WERI-Rb-1 (cell line): ENCODE data around the gene UNC93A.
A peak's percentile ranks its signal among the peaks of the same experiment; 100 is the strongest.
"Not testable (repeated sequence)": the region's sequence is repeated elsewhere in the genome, so short reads cannot be mapped to it uniquely, and the experiment has no call there.

Experiments used
- DNase-seq: peaks from one replicate; pipeline ENCODE4 v3.0.0-alpha.2; 2020
- H3K27ac ChIP-seq: fragments of 250-450 bp; sonication (Bioruptor Pico); 2 replicates; pipeline ENCODE4 v1.5.1; 2020; ENCODE audit warnings: mild to moderate bottlenecking, moderate library complexity
- H3K27me3 ChIP-seq: fragments of 250-450 bp; sonication (Bioruptor Pico); 2 replicates; pipeline ENCODE4 v1.5.1; 2021; ENCODE audit warnings: mild to moderate bottlenecking, low read depth, moderate library complexity; ENCODE audit not compliant: insufficient read depth, severe bottlenecking
- H3K36me3 ChIP-seq: fragments of 250-450 bp; sonication (Bioruptor Pico); 2 replicates; pipeline ENCODE4 v1.5.1; 2020; ENCODE audit warnings: mild to moderate bottlenecking, moderate library complexity
- H3K4me3 ChIP-seq: 2 replicates; pipeline ENCODE4 v1.5.1; 2011; ENCODE audit warnings: low read depth, mild to moderate bottlenecking, control low read depth, low read length
- H3K9me3 ChIP-seq: fragments of 250-450 bp; sonication (Bioruptor Pico); 2 replicates; pipeline ENCODE4 v1.5.1; 2021; ENCODE audit warnings: mild to moderate bottlenecking, moderate library complexity; ENCODE audit not compliant: severe bottlenecking
- CTCF ChIP-seq: IDR thresholded peaks from 2 replicates; pipeline ENCODE4 v1.5.1; 2011; ENCODE audit warnings: low read depth, mild to moderate bottlenecking, control low read depth, inconsistent platforms, low read length

Gene UNC93A

GRCh38 chr6:167258646-167259045, 32.5 kb upstream of the UNC93A start:
- Histone ChIP-seq H3K27me3 (no peaks in the 10 kb centered on the region), H3K9me3 (peaks cover 34% of the 10 kb centered on the region), H3K36me3 (no peaks in the 10 kb centered on the region; the same call in 1 of the 2 replicates), H3K27ac (no peak overlapping the region), H3K4me3 (no peak overlapping the region)
- TF ChIP-seq CTCF = no peak
- no peak for DNase-seq

- DNase-seq, H3K27me3 ChIP-seq, H3K36me3 ChIP-seq: not testable (repeated sequence)
- H3K9me3 ChIP-seq = peaks cover 20% of the 10 kb centered on the region
- H3K4me3 ChIP-seq = peak overlapping the region; percentile 28
- H3K27ac ChIP-seq = peak overlapping the region; percentile 92
These were observed 24.9 kb upstream of the UNC93A start for GRCh38 chr6:167266057-167266829.

GRCh38 chr6:167266830-167267555, 24.1 kb upstream of the UNC93A start:
- Histone ChIP-seq H3K27me3 (no peaks in the 10 kb centered on the region), H3K9me3 (peaks cover 20% of the 10 kb centered on the region), H3K27ac (peak overlapping the region; percentile 73), H3K4me3 (no peak overlapping the region), H3K36me3 (no peaks in the 10 kb centered on the region)
- TF ChIP-seq CTCF = no peak
- DNase-seq = no peak

GRCh38 chr6:167267556-167267898, 23.6 kb upstream of the UNC93A start:
- not testable (repeated sequence) for DNase-seq, H3K27me3 ChIP-seq, H3K36me3 ChIP-seq, H3K4me3 ChIP-seq
- Histone ChIP-seq H3K27ac (peak overlapping the region; percentile 73; the same call in 1 of the 2 replicates), H3K9me3 (peaks cover 20% of the 10 kb centered on the region)

- Histone ChIP-seq H3K4me3 (no peak overlapping the region), H3K9me3 (peaks cover 18% of the 10 kb centered on the region), H3K27ac (no peak overlapping the region; the same call in 1 of the 2 replicates), H3K27me3 (no peaks in the 10 kb centered on the region), H3K36me3 (no peaks in the 10 kb centered on the region)
- DNase-seq = no peak
- TF ChIP-seq CTCF = no peak
These were observed 23.2 kb upstream of the UNC93A start for GRCh38 chr6:167267921-167268401.

GRCh38 chr6:167268683-167269280, 22.3 kb upstream of the UNC93A start:
- no peak overlapping the region for H3K27ac ChIP-seq
- H3K4me3 ChIP-seq = no peak overlapping the region
- no peaks in the 10 kb centered on the region for H3K36me3 ChIP-seq
- H3K9me3 ChIP-seq = peaks cover 11% of the 10 kb centered on the region
- no peaks in the 10 kb centered on the region for H3K27me3 ChIP-seq
- no peak for TF ChIP-seq CTCF
- DNase-seq = no peak
